ENCODE measurements around the gene CREBL2. TPM values are rescaled to one million over a fixed set of nuclear protein-coding genes. Genes with fewer than 3 reads are reported as not detected.

CREBL2 gene
- total RNA-seq, 4 donors from 2014 or later = 31.0 to 45.6 (median 41.2) TPM

GRCh38 chr12:12600659-12601058, 11.0 kb upstream of the CREBL2 start:
- H3K27me3 ChIP-seq = no peaks in the 10 kb centered on the region
- H3K9me3 ChIP-seq = no peaks in the 10 kb centered on the region
- no peak overlapping the region for H3K27ac ChIP-seq
- TF ChIP-seq EP300 (IDR thresholded peaks at IDR 0.05) = no peak
- no peaks in the 10 kb centered on the region for H3K36me3 ChIP-seq
- H3K4me3 ChIP-seq = no peak overlapping the region
- DNase-seq (ENCODE audit: low spot score in 2 of 2) = no peak
- peaks cover 21% of the 10 kb centered on the region for H3K4me1 ChIP-seq
- WGBS = 73% methylated on average over 8 of the region's 8 CpGs

GRCh38 chr12:12604740-12605139, 6.9 kb upstream of the CREBL2 start:
- H3K27ac ChIP-seq = no peak overlapping the region
- H3K9me3 ChIP-seq = no peaks in the 10 kb centered on the region
- WGBS = 55% methylated on average over 5 of the region's 5 CpGs
- TF ChIP-seq EP300 (IDR thresholded peaks at IDR 0.05) (no peak), CTCF (IDR thresholded peaks at IDR 0.05) (no peak), POLR2A (IDR thresholded peaks at IDR 0.05) (no peak), POLR2AphosphoS5 (IDR thresholded peaks at IDR 0.05) (no peak)
- H3K36me3 ChIP-seq = no peaks in the 10 kb centered on the region
- no peak overlapping the region for H3K4me3 ChIP-seq
- no peaks in the 10 kb centered on the region for H3K27me3 ChIP-seq
- no peak for DNase-seq (ENCODE audit: low spot score in 2 of 2)
- H3K4me1 ChIP-seq = peaks cover 28% of the 10 kb centered on the region

GRCh38 chr12:12606781-12607589, 4.7 kb upstream of the CREBL2 start:
- Histone ChIP-seq H3K27ac (peak overlapping the region; percentile 69), H3K9me3 (no peaks in the 10 kb centered on the region), H3K36me3 (no peaks in the 10 kb centered on the region), H3K4me3 (no peak overlapping the region), H3K27me3 (no peaks in the 10 kb centered on the region), H3K4me1 (peaks cover 28% of the 10 kb centered on the region)
- DNase-seq (ENCODE audit: low spot score in 2 of 2) = no peak
- WGBS = 29% methylated on average over 7 of the region's 7 CpGs
- TF ChIP-seq POLR2AphosphoS5 (IDR thresholded peaks at IDR 0.05) = no peak
- no peak for TF ChIP-seq CTCF (IDR thresholded peaks at IDR 0.05)
- TF ChIP-seq POLR2A (IDR thresholded peaks at IDR 0.05) = no peak
- TF ChIP-seq EP300 (IDR thresholded peaks at IDR 0.05) = no peak

- no peaks in the 10 kb centered on the region for H3K36me3 ChIP-seq
- H3K9me3 ChIP-seq = no peaks in the 10 kb centered on the region
- H3K4me3 ChIP-seq = no peak overlapping the region
- TF ChIP-seq EP300 (IDR thresholded peaks at IDR 0.05) = no peak
- no peak for TF ChIP-seq POLR2A (IDR thresholded peaks at IDR 0.05)
- no peak for TF ChIP-seq CTCF (IDR thresholded peaks at IDR 0.05)
- TF ChIP-seq POLR2AphosphoS5 (IDR thresholded peaks at IDR 0.05) = no peak
- peaks cover 41% of the 10 kb centered on the region for H3K4me1 ChIP-seq
- 100% methylated on average over 1 of the region's 1 CpG for WGBS
- H3K27me3 ChIP-seq = no peaks in the 10 kb centered on the region
- no peak for DNase-seq (ENCODE audit: low spot score in 2 of 2)
- H3K27ac ChIP-seq = no peak overlapping the region
These were observed 3.1 kb upstream of the CREBL2 start for GRCh38 chr12:12608557-12608957.

GRCh38 chr12:12609692-12610091, 2.0 kb upstream of the CREBL2 start:
- H3K27ac ChIP-seq = no peak overlapping the region
- TF ChIP-seq POLR2AphosphoS5 (IDR thresholded peaks at IDR 0.05) (no peak), CTCF (IDR thresholded peaks at IDR 0.05) (no peak), EP300 (IDR thresholded peaks at IDR 0.05) (no peak), POLR2A (IDR thresholded peaks at IDR 0.05) (no peak)
- no peaks in the 10 kb centered on the region for H3K36me3 ChIP-seq
- no peaks in the 10 kb centered on the region for H3K9me3 ChIP-seq
- H3K4me3 ChIP-seq = no peak overlapping the region
- no peaks in the 10 kb centered on the region for H3K27me3 ChIP-seq
- no peak for DNase-seq (ENCODE audit: low spot score in 2 of 2)
- H3K4me1 ChIP-seq = peaks cover 40% of the 10 kb centered on the region
- WGBS = 100% methylated on average over 3 of the region's 3 CpGs
